Measurements from ENCODE around the gene SDC4.

Gene SDC4

DNA sequence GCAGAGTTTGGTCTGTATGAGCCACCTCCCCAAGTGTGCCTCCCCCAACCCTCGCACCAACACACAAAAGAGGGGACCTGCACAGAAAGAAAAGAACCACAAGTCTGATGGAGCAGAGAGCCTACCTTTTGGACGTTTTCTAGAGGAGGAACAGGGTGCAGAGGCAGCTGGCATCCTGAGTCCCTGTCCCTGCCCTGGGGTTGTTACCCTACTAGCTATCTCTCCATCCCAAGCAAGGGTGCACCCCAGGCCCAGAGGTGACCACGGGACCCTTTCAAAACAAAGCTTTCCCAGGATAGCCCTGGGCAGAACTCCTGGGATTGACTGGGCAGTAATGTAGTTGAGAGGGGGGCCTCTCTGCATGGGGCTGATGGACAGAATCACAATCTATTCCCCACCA, 30.4 kb downstream of the SDC4 start:
- DNase-seq: no peak

- DNase-seq: no peak
Measured at GRCh38 chr20:45316150-45317080, 31.8 kb downstream of the SDC4 start.

DNA sequence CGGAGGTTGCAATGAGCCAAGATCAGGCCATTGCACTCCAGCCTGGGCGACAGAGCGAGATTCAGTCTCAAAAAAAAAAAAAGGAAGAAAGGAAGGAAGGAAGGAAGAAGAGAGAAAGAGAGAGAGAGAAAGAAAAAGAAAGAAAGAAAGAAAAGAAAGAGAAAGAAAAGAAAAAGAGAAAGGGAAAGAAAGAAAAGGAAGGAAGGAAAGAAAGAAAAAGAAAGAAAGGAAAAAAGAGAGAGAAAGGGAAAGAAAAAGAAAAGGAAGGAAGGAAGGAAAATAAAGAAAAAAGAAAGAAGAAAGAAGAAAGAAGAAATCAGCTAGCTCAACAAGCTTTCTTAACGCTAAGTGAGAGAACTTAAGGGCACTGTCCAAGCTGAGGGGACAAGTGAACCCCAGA, 32.6 kb downstream of the SDC4 start:
- DNase-seq: no peak

- DNase-seq: no peak
Measured at GRCh38 chr20:45313943-45314342, 34.3 kb downstream of the SDC4 start.

GRCh38 chr20:45313065-45313695, 35.0 kb downstream of the SDC4 start:
- DNase-seq: no peak

DNA sequence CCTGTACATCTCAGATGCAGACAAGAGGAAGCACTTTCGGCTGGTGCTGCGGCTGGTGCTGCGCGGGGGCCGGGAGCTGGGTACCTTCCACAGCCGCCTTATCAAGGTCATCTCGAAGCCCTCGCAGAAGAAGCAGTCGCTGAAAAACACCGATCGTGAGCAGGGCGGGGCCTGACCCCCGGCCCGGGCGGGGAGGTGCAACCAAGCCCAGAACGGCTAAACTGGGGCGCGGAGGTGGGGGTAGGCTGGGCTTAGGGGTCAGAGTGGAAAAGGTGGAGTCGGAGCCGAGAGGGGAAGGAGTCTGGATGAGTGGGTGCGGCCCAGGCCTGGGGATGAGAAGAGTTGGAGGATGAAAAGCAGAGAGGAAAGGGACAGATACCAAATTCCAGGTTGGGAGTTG, 36.0 kb downstream of the SDC4 start:
- DNase-seq: no peak

DNA sequence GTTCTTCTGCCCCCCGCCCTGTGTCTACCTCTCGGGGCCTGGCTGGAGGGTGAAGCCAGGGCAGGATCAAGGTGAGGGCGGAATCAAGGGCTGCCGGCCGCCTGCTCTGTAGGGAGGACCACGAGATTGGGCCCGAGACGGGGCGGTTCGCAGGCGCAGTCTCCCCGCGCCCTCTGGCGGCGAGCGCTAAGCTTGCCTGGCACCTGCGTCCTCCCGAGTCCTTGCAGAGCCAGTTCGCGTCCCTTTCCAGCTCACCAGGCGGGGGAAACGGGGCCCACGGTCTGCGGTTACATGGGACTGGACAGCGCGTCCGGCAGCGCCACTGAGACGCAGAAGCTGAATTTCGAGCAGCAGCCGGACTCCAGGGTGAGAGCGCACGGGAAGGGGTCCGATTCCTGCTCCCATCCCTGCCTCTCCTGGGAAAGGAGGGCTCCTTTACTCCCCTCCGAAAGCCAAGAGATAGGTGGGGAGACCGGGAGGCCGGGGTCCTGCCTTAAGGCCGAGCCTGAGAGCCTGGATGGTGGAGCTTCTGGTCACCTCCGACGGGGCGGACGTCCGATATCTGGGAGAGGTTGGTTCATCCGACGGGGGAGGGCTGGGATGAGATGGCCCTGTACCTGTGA, 36.5 kb downstream of the SDC4 start:
- peak; percentile 53 to 59 for DNase-seq

DNA sequence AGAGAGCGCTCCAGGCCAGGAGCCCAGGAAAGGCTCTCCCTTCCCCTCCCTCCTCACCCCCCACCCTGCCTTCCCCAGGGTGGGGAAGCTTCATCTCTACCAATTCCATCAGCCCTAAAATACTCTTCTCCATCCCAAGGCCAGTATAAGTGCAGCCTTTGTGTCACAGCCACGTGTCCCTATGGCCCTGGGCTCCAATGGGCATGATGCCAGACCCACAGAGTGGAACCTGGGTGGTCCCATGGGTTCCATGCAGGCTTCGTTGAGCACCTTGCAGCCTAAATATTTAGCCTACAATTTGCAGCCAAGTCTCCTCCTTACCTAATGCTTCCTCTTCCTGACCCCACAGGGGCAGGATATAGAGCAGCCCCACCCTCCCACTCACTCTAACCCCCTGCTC, 39.1 kb downstream of the SDC4 start:
- no peak for DNase-seq

DNA sequence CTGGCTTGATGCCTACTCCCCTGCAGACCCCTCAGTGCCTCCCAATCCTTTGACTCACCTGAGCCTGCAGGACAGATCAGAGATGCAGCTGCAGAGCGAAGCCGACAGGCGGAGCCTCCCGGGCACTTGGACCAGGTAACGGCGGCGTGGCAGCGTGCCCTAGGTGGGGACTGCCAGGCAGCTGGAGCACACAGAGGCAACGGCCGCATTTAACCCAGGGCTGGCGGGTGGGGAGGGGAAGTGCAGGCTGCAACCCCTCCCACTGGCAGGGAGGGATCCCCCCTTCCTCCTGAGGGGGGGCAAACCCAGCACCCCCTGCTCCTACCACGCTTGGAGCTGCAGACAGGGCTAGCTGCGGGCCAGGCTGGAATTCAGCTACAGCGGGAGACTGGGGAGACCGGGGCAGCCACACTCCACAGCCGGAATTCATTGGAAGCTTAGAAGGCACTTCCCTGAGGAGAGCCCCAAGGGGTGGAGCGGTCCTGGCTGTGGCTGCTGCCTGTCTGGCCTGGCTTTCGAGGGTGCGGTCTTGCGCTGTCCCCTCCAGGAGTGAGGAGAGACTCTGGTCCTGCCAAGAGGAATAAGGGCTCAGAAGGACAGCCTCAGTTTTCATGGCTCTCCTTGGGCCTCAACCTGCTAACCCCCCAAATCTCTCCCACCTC, 40.0 kb downstream of the SDC4 start, which contains the start of gene MATN4:
TSS of gene MATN4 (minus strand) at position 183 of the 662 bp plus-strand sequence. CDS start 2,717 bp downstream, outside the sequence.
- no peak for DNase-seq

DNA sequence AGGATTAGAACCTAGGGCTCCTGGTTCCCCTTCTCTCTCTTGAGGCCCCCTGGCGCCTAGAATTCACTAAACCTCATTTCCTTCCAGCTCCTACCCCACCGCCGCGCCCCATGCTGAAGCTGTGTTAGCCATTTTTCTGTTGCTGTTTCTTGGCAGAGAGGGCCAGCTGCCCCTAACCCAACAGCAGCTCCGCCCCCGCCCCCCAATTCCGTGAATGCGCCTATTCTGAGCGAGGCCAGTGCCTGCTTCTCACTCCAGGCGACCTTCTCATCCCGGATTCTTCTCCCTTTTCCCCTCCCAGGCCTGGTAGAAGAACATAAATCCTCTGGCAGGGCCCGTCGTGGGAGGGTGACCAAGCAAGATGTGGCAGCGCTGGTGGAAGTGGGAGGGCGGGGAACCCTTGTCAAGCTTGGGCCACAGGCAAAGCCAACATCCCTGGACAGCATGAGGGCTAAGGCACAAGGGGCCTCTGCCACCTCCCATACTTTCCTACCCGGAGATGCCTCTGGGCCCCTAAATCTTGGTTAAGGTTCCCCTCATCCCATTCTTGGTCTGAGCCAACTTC, 41.1 kb downstream of the SDC4 start:
- DNase-seq: no peak

DNA sequence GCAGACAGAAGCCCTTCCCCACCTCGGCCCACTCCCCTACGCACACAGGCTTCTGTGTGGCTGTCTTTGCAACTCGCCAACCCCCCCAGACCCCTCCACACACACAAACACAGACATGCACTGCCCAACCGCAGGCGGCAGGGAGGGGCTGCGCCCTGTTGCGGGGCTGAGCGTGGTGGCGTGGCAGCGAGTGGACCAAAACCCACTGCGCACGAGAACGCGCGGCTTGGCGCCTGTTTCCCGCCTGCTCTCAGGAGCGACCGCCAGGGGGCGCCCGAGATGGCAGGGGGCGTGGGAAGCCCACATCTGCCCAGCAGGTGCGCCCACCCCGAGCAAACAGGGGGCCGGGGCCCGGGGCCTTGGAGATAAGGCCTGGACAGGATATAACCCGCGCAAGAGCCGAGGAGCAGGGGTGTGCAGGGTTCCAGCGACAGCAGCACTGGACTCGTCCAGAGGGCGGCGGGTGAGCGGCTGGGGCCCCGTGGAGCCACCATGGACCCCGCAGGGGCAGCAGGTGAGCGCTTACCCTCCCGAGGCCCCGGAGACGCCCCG, 41.7 kb downstream of the SDC4 start, which contains the start of gene RBPJL:
TSS of gene RBPJL (plus strand) at position 410 of the 552 bp plus-strand sequence. CDS start at position 493, 83 bp downstream.
- peak; percentile 11 to 26 for DNase-seq

DNA sequence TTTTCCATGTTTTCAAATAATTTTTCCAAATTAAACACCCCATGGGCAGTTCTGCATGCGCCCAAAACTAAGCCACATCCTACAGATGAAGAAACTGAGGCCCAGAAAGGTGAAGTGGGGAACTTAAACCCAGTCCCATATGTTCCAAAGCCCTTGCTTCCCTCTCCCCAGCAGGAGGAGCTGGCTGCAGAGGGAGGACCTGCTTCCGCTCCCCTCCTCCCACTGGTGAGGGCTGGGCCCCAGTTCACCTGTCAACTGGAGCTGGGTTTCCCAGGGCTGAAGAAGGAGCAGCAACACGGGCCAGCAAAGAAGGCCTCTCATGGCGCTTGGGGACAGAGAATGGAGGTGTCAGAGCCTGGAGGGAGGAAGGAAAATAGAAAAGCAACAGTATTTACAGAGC, 43.0 kb downstream of the SDC4 start:
- no peak for DNase-seq

GRCh38 chr20:45304464-45304999, 43.7 kb downstream of the SDC4 start:
- no peak for DNase-seq

- DNase-seq: no peak
Measured at GRCh38 chr20:45303586-45304463, 44.4 kb downstream of the SDC4 start.

GRCh38 chr20:45301824-45302271, 46.4 kb downstream of the SDC4 start:
- DNase-seq: no peak

DNA sequence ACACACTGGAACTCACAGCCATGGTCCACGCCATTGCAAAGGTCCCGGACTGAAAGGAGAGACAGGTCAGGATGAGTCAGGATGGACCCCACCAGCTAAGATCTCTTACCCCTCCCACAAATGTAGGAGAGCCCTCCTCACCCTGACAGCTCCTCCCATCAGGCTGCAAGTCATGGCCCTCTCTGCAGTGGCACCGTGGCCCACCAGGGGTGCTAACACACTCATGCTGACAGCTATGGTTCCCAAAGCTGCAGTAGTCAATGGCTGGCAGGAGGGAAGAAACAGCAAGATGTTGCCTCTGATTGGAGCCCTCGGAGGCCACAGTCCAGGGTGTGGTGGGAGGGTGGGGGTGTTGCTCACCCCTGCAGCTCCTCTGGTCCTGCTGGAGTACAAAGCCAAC, 47.3 kb downstream of the SDC4 start:
- DNase-seq: peak; percentile 3 to 14

GRCh38 chr20:45299786-45300185, 48.4 kb downstream of the SDC4 start:
- DNase-seq: no peak

DNA sequence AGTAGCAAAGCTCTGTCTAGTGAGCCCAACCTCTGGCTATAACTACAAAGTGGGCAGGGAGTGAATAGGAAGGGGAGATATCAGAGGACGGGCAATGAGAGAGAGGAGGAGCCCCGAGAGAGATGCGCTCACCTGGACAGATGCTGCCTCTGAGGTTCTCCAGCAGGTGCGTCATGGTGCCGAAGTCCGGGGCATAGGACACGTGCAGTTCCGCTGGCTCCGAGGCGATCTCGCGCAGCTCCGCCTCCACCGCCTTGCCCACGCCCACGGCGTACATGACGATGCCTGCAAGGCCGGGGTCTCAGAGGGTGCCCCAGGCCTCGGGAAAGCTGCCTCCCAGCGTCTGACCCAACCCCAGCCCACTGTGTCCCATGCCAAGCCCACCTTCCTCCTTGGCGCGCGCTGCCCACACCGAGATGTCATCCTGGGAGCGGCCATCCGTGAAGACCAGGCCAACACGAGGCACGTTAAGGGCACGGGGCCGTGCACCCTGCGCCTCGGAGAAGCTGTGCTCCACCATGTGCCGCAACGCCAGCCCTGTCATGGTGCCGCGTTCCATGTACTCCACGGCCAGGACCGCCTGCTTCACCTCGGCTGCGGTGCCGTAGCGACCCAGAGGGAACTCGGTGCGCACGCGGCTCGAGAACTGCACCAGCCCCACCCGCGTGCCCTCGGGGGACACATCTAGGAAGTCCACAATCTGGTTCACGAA, 50.3 kb downstream of the SDC4 start:
- DNase-seq: no peak

- no peak for DNase-seq
Measured at GRCh38 chr20:45294659-45295058, 53.6 kb downstream of the SDC4 start.

DNA sequence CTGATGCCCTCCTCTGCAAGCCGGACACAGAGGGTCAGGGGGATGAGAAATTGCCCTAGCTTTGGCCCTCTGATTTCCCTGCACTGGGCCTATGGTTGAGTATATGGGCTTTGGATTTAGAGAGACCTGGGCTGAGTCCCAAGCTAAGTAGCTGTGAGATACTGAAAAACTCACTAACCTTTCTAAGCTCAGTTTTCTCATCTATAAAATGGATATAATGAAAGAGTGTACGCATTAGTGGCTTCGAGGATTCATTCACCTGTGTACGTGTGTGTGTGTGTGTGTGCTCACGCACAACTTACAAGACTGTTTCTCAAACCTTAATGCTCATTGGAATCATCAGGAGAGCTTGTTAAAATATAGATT, 54.2 kb downstream of the SDC4 start:
- DNase-seq: no peak
